Thoracic aorta (tissue), 2 donors: Measurements from ENCODE around the gene DLL3. TPM values are rescaled to one million over a fixed set of nuclear protein-coding genes. Genes with fewer than 3 reads are reported as not detected.

ENCODE experiments used
- ATAC-seq: fragments of 150-250 bp; one replicate; pipeline ENCODE4 v1.8.0; 2017; ENCODE audit warnings: low read depth; ENCODE audit not compliant: insufficient number of reproducible peaks, low FRiP score
- DNase-seq: peaks from one replicate; pipeline ENCODE4 v3.0.0-alpha.2; 2020; ENCODE audit warnings: low spot score
- H3K27ac ChIP-seq, 2 donors: fragments of 200-600 bp; sonication (generic); 1 replicate in 1 of 2; 2 replicates in 1 of 2; pipeline ENCODE4 v1.5.1; 2016; ENCODE audit warnings: mild to moderate bottlenecking in 2 of 2, moderate library complexity in 2 of 2
- H3K27me3 ChIP-seq: fragments of 200-600 bp; sonication (generic); replicated peaks from 2 replicates; pipeline ENCODE4 v1.6.0; 2016; ENCODE audit warnings: mild to moderate bottlenecking; ENCODE audit not compliant: insufficient read depth
- H3K36me3 ChIP-seq: fragments of 200-600 bp; sonication (generic); one replicate; pipeline ENCODE4 v1.5.1; 2016
- H3K4me1 ChIP-seq, 2 donors: fragments of 200-600 bp; sonication (generic); 1 replicate in 1 of 2; 2 replicates in 1 of 2; pipeline versions ENCODE4 v1.5.1 to v1.6.0; 2016; ENCODE audit warnings: low read depth in 2 of 2, mild to moderate bottlenecking in 1 of 2; ENCODE audit not compliant: control insufficient read depth in 1 of 2
- H3K4me3 ChIP-seq: fragments of 200-600 bp; sonication (generic); 2 replicates; pipeline ENCODE4 v1.5.1; 2016; ENCODE audit warnings: mild to moderate bottlenecking
- H3K9me3 ChIP-seq: fragments of 200-600 bp; sonication (generic); 2 replicates; pipeline ENCODE4 v1.5.1; 2016
- total RNA-seq, 2 donors: library from RNA; depleted of rRNA; stranded (reverse); fragments of >200 nt; gene quantifications; one replicate each; pipeline versions ENCODE4 v1.1.0 to v1.2.3, GENCODE V29; 2016
- TF ChIP-seq, protein P1 (sequence below): fragments of 200-600 bp; sonication (generic); IDR thresholded peaks from one replicate; pipeline ENCODE4 v1.5.1; 2019; ENCODE audit warnings: antibody characterized with exemption

Gene DLL3
- total RNA-seq, 2 donors from 2014 or later: not detected

DNA sequence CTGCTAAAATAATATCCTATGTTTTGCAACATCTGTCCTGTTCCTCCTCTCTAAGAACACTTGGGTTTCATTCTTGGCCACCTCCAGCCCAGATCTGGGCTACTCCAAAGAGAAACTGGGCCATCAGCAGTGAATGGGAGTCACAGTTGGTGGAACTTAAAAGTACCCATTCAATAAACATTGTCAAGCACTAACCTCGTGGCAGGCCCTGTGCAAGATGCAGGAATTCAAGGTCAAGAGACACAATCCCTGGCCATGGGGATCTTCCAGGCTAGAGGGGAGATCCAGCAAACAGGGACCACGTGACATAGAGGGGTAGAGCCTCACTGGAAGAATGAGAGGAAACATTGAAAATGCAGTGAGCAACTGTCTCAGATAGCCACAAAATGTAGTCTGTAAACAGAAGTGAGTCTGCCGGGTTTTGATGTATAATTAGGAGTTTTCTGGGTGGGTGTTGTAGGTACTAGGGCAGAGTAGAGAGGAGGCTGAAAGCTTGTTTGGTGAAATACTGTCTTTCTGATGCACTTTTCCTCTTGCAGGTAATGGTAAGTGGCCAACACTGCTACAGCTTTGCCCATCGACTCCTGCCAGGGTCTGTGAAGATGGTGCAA is 56.1 kb downstream of the DLL3 start:
- DNase-seq: no peak
- H3K27ac ChIP-seq: no peak overlapping the region
- no peaks in the 10 kb centered on the region for H3K27me3 ChIP-seq

DNA sequence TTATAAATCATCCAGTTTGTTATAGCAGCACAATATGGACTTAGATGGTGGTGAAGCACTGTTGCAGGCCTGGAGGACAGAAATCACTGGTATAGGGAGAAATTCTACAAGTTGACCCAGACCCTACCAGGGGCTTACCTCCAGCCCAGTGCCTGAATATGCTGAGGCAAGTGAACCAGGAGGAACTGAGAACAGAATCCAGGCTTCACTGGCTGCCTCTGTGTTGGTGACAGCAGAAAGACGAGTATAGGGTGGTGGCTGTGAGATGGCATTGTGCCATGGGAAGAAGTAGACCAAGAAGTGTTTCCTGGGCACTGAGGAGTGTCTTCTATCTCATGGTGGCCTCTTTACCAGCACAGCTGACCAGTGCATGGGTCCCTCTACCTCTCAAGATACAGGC is 57.1 kb downstream of the DLL3 start:
- H3K9me3 ChIP-seq: no peaks in the 10 kb centered on the region
- no peak for DNase-seq
- TF ChIP-seq, protein P1, sequence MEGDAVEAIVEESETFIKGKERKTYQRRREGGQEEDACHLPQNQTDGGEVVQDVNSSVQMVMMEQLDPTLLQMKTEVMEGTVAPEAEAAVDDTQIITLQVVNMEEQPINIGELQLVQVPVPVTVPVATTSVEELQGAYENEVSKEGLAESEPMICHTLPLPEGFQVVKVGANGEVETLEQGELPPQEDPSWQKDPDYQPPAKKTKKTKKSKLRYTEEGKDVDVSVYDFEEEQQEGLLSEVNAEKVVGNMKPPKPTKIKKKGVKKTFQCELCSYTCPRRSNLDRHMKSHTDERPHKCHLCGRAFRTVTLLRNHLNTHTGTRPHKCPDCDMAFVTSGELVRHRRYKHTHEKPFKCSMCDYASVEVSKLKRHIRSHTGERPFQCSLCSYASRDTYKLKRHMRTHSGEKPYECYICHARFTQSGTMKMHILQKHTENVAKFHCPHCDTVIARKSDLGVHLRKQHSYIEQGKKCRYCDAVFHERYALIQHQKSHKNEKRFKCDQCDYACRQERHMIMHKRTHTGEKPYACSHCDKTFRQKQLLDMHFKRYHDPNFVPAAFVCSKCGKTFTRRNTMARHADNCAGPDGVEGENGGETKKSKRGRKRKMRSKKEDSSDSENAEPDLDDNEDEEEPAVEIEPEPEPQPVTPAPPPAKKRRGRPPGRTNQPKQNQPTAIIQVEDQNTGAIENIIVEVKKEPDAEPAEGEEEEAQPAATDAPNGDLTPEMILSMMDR: no peak
- H3K27me3 ChIP-seq: no peaks in the 10 kb centered on the region
- H3K27ac ChIP-seq: no peak overlapping the region
- no peak overlapping the region for H3K4me3 ChIP-seq
- ATAC-seq: no peak
- H3K4me1 ChIP-seq: no peaks in the 10 kb centered on the region
- no peaks in the 10 kb centered on the region for H3K36me3 ChIP-seq

More for the DNA sequence above, 56.1 kb downstream of the DLL3 start:
- H3K9me3 ChIP-seq: no peaks in the 10 kb centered on the region
- no peak for ATAC-seq
- H3K36me3 ChIP-seq: no peaks in the 10 kb centered on the region
- TF ChIP-seq, protein P1: no peak
- no peak overlapping the region for H3K4me3 ChIP-seq
- no peaks in the 10 kb centered on the region for H3K4me1 ChIP-seq

Other genes with a start within 250 kb of the DLL3 start
- not detected for gene IFNL2, start 230.6 kb upstream of the DLL3 start, total RNA-seq
- not detected for gene IFNL1, start 202.5 kb upstream of the DLL3 start, total RNA-seq
- under 1 TPM; 0.85 to 0.95 TPM for gene LRFN1, start 178.1 kb upstream of the DLL3 start, total RNA-seq
- 10 to 100 TPM; 15.9 to 16.0 TPM for gene GMFG, start 162.9 kb upstream of the DLL3 start, total RNA-seq
- gene SAMD4B, start 156.5 kb upstream of the DLL3 start, total RNA-seq: 100 to 1,000 TPM; 101 to 153 TPM
- 10 to 100 TPM; 25.7 to 34.5 TPM for gene PAF1, start 107.8 kb upstream of the DLL3 start, total RNA-seq
- 10 to 100 TPM; 29.3 to 86.1 TPM for gene MED29, start 107.6 kb upstream of the DLL3 start, total RNA-seq
- 100 to 1,000 TPM; 315 to 699 TPM for gene ZFP36, start 92.1 kb upstream of the DLL3 start, total RNA-seq
- 100 to 1,000 TPM in 1 of 2 donors, 10 to 100 TPM in 1; 76.0 to 112 TPM for gene PLEKHG2, start 86.3 kb upstream of the DLL3 start, total RNA-seq
- gene RPS16, start 63.0 kb upstream of the DLL3 start, total RNA-seq: 100 to 1,000 TPM; 716 to 775 TPM
- 100 to 1,000 TPM in 1 of 2 donors, 10 to 100 TPM in 1; 94.4 to 157 TPM for gene SUPT5H, start 53.4 kb upstream of the DLL3 start, total RNA-seq
- 10 to 100 TPM; 25.7 to 51.4 TPM for gene TIMM50, start 18.1 kb upstream of the DLL3 start, total RNA-seq
- not detected for gene SELENOV, start 16.2 kb downstream of the DLL3 start, total RNA-seq
- gene EID2B, start 33.9 kb downstream of the DLL3 start, total RNA-seq: 1 to 10 TPM; 5.6 to 6.2 TPM
- 10 to 100 TPM; 11.4 to 12.0 TPM for gene EID2, start 41.2 kb downstream of the DLL3 start, total RNA-seq
- gene LGALS13, start 103.6 kb downstream of the DLL3 start, total RNA-seq: not detected
- not detected for gene LGALS16, start 157.0 kb downstream of the DLL3 start, total RNA-seq
- gene LGALS14, start 205.5 kb downstream of the DLL3 start, total RNA-seq: not detected
- gene CLC, start 239.1 kb downstream of the DLL3 start, total RNA-seq: not detected